MCF 10A (cell line): ENCODE measurements around the gene GUK1. TPM values are rescaled to one million over a fixed set of nuclear protein-coding genes. Genes with fewer than 3 reads are reported as not detected.

Experiments
- BruUV-seq: library from RNA; stranded (reverse); fragments of 400-500 nt; replicated peaks from 2 replicates; lab custom pipeline; 2021; lab: Mats Ljungman, UMichigan
- CTCF ChIA-PET: fragments of 300-600 bp; sonication (Branson Sonifier 250); formaldehyde crosslinking; extraction: SDS; loops from one replicate; lab custom pipeline; 2021; ENCODE audit warnings: antibody characterized with exemption, inconsistent platforms; lab: Yijun Ruan, JAX
- POLR2A ChIA-PET: fragments of 300-600, 350-650 bp; sonication (Branson Sonifier 250); formaldehyde crosslinking; extraction: SDS; loops from one replicate; lab custom pipeline; 2020; ENCODE audit warnings: antibody characterized with exemption, inconsistent platforms; lab: Yijun Ruan, JAX
- DNase-seq: peaks from one replicate; pipeline ENCODE4 v3.0.0-alpha.2; 2018; ENCODE audit not compliant: unreplicated experiment
- H3K27ac Mint-ChIP-seq: one replicate; pipeline ENCODE4 v1.8.0; 2022; ENCODE audit warnings: mild to moderate bottlenecking, low read depth, mixed read lengths; ENCODE audit not compliant: unreplicated experiment
- H3K27me3 Mint-ChIP-seq: one replicate; pipeline ENCODE4 v1.8.0; 2022; ENCODE audit warnings: mixed read lengths; ENCODE audit not compliant: insufficient read depth, unreplicated experiment
- H3K36me3 Mint-ChIP-seq: one replicate; pipeline ENCODE4 v1.8.0; 2022; ENCODE audit warnings: mild to moderate bottlenecking, moderate library complexity, mixed read lengths; ENCODE audit not compliant: insufficient read depth, unreplicated experiment
- H3K4me1 Mint-ChIP-seq: one replicate; pipeline ENCODE4 v1.8.0; 2022; ENCODE audit warnings: mixed read lengths; ENCODE audit not compliant: insufficient read depth, unreplicated experiment
- H3K4me3 Mint-ChIP-seq: one replicate; pipeline ENCODE4 v1.8.0; 2022; ENCODE audit warnings: mild to moderate bottlenecking, moderate library complexity, mixed read lengths; ENCODE audit not compliant: unreplicated experiment
- H3K9me3 Mint-ChIP-seq: one replicate; pipeline ENCODE4 v1.8.0; 2022; ENCODE audit warnings: mixed read lengths; ENCODE audit not compliant: unreplicated experiment
- intact Hi-C: fragments of 100-400 bp; cut with micrococcal nuclease; formaldehyde crosslinking; loops from 2 replicates; pipeline ENCODE4 v1.14.1; 2022
- total RNA-seq: library from RNA; stranded (reverse); gene quantifications from 2 replicates; pipeline ENCODE4 v1.2.3, GENCODE V29; 2022
- TF ChIP-seq, protein P1 (sequence below): fragments of 200-600 bp; IDR thresholded peaks from one replicate; pipeline ENCODE4 v1.8.0; 2022; ENCODE audit warnings: antibody characterized with exemption, mild to moderate bottlenecking; ENCODE audit not compliant: unreplicated experiment

GUK1 gene
- total RNA-seq, 1 experiment from 2014 or later = 495 TPM

DNA sequence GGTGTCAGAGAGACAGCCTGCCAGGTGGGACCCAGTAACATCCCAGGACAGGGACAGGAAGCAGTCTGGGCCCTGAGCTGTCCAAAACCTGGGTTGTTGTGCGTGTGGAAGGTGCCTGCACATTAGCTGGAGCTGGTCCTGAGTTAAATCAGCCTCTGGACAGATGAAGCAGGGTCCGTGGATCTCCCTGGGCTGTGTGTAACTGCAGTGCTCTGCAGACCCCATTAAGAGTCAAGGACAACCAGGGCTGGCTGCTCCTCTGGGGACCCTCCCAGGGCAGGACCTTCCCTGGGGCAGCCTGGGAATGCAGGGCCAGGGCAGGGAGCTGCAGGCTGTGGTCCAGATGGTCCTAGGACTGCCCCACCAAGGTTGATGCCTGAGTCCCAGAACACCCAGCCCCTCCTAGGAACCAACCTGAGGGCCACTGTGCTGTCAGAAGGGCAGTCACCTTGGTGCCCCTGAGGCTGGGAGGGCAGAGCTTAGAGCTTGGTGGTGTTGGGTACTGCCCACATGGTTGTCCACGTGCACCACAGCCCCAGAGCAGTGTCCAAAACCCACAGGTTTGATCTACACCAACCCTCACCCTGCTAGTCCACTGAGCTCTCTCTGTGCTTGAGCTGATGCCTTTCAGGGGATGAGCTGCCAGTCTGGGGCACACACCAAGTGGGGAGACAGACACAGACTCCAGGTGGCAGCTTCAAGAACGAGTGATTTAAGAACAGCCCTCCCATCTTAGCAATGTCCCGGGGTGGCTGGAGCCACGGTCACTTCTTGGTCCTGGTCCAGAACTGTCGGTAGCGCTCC lies 33.9 kb upstream of the GUK1 start:
- H3K4me1 Mint-ChIP-seq = peaks cover 20% of the 10 kb centered on the region
- no peak overlapping the region for H3K4me3 Mint-ChIP-seq
- ChIA-PET CTCF (interaction anchor here (0.7 to 1.9 kb wide), 10 partner anchors 16 to 110 kb away, joined by 3 to 7 read pairs (median 5); partner anchors contain the start of gene IBA57), POLR2A (interaction anchor here (0.7 to 10.8 kb wide), 12 partner anchors 11 to 350 kb away, joined by 3 to 128 read pairs (median 3); partner anchors contain the start of genes ARF1, GUK1 and IBA57)
- intact Hi-C loops = loop anchor here (10.0 kb wide), 1 partner anchor 621 kb away; no protein-coding TSS in a partner anchor
- H3K36me3 Mint-ChIP-seq = peaks cover 37% of the 10 kb centered on the region
- H3K9me3 Mint-ChIP-seq = no peaks in the 10 kb centered on the region
- H3K27ac Mint-ChIP-seq = no peak overlapping the region
- TF ChIP-seq, protein P1, sequence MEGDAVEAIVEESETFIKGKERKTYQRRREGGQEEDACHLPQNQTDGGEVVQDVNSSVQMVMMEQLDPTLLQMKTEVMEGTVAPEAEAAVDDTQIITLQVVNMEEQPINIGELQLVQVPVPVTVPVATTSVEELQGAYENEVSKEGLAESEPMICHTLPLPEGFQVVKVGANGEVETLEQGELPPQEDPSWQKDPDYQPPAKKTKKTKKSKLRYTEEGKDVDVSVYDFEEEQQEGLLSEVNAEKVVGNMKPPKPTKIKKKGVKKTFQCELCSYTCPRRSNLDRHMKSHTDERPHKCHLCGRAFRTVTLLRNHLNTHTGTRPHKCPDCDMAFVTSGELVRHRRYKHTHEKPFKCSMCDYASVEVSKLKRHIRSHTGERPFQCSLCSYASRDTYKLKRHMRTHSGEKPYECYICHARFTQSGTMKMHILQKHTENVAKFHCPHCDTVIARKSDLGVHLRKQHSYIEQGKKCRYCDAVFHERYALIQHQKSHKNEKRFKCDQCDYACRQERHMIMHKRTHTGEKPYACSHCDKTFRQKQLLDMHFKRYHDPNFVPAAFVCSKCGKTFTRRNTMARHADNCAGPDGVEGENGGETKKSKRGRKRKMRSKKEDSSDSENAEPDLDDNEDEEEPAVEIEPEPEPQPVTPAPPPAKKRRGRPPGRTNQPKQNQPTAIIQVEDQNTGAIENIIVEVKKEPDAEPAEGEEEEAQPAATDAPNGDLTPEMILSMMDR = no peak
- no peak for DNase-seq
- no TSS peak for BruUV-seq
- no peaks in the 10 kb centered on the region for H3K27me3 Mint-ChIP-seq

DNA sequence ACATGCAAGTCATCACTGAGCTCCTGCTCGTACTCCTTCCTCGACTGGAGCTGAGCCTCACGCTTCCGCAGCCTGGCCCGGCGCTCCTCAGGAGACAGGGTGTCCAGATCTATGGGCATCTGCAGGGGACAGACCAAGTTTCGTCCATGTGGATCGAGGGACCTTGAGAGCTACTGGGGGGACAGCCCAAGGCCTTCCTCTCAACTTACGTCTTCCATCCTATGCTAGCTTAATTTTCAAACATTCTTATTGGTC lies 33.4 kb upstream of the GUK1 start:
- Mint-ChIP-seq H3K9me3 (no peaks in the 10 kb centered on the region), H3K4me1 (peaks cover 15% of the 10 kb centered on the region), H3K27me3 (no peaks in the 10 kb centered on the region), H3K4me3 (no peak overlapping the region), H3K36me3 (peaks cover 31% of the 10 kb centered on the region), H3K27ac (no peak overlapping the region)
- CTCF ChIA-PET = interaction anchor here (0.7 to 1.9 kb wide), 9 partner anchors 16 to 111 kb away, joined by 3 to 7 read pairs (median 5); partner anchors contain the start of gene IBA57
- intact Hi-C loops = loop anchor here (10.0 kb wide), 1 partner anchor 622 kb away; no protein-coding TSS in a partner anchor
- BruUV-seq = no TSS peak
- TF ChIP-seq, protein P1 = no peak
- POLR2A ChIA-PET = interaction anchor here (0.7 to 10.8 kb wide), 11 partner anchors 12 to 350 kb away, joined by 3 to 128 read pairs (median 3); partner anchors contain the start of genes ARF1, GUK1 and IBA57
- no peak for DNase-seq

DNA sequence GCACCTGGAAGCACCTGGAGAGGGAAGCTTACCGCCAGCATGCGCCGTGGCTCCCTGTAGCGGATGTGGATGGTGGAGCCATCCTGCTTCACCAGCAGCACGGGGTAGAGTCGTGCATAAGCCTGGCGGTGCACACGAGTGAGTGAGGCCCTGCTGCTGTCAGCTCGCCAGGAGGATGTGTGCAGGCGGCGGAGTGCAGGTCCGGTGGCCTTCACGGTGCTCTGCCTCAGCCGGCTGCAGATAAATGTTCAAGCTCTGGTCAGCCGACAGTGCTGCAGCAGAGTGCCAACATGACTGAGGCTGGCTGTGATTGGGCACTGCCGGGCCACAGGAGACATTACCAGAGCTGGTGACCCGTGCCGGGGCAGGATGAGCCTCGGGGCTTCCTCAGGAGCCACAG lies 32.4 kb upstream of the GUK1 start:
- TF ChIP-seq, protein P1 = no peak
- intact Hi-C loops = loop anchor here (2.0 to 10.0 kb wide), 2 partner anchors 59 to 623 kb away; no protein-coding TSS in a partner anchor
- BruUV-seq = no TSS peak
- H3K4me1 Mint-ChIP-seq = peaks cover 15% of the 10 kb centered on the region
- no peaks in the 10 kb centered on the region for H3K27me3 Mint-ChIP-seq
- H3K9me3 Mint-ChIP-seq = no peaks in the 10 kb centered on the region
- no peak for DNase-seq
- ChIA-PET POLR2A (interaction anchor here (4.0 to 10.8 kb wide), 3 partner anchors 14 to 59 kb away, joined by 42 to 128 read pairs (median 84); partner anchors contain the start of genes ARF1 and IBA57), CTCF (interaction anchor here (0.5 to 3.9 kb wide), 6 partner anchors 20 to 1699 kb away, joined by 3 to 24 read pairs (median 5); partner anchors contain the start of genes IBA57 and PARP1)
- peak overlapping the region; percentile 92 for H3K27ac Mint-ChIP-seq
- peak overlapping the region; percentile 95 for H3K4me3 Mint-ChIP-seq
- peaks cover 30% of the 10 kb centered on the region for H3K36me3 Mint-ChIP-seq
